Ascending aorta (tissue), 2 donors: Measurements from ENCODE around the gene LGI2. TPM values are rescaled to one million over a fixed set of nuclear protein-coding genes. Genes with fewer than 3 reads are reported as not detected.
"Not testable (repeated sequence)": the region's sequence is repeated elsewhere in the genome, so short reads cannot be mapped to it uniquely, and the experiment has no call there.

Experiments used
- DNase-seq, 2 donors: peaks; one replicate each; pipeline ENCODE4 v3.0.0-alpha.2; 2019; ENCODE audit warnings: low spot score in 2 of 2
- H3K27ac ChIP-seq, 2 donors: fragments of 200-600 bp; sonication (generic); one replicate each; pipeline ENCODE4 v1.5.1; 2016 to 2017; ENCODE audit warnings: mild to moderate bottlenecking in 1 of 2
- H3K27me3 ChIP-seq: fragments of 200-600 bp; sonication (generic); one replicate; pipeline ENCODE4 v1.5.1; 2017
- H3K36me3 ChIP-seq, 2 donors: fragments of 200-600 bp; sonication (generic); one replicate each; pipeline ENCODE4 v1.5.1; 2016
- H3K4me1 ChIP-seq, 2 donors: fragments of 200-600 bp; sonication (generic); one replicate each; pipeline ENCODE4 v1.5.1; 2016 to 2017; ENCODE audit warnings: mild to moderate bottlenecking in 1 of 2
- H3K4me3 ChIP-seq, 2 donors: fragments of 200-600 bp; sonication (generic); one replicate each; pipeline ENCODE4 v1.5.1; 2016 to 2017; ENCODE audit warnings: mild to moderate bottlenecking in 1 of 2
- H3K9me3 ChIP-seq, 2 donors: fragments of 200-600 bp; sonication (generic); one replicate each; pipeline ENCODE4 v1.5.1; 2016
- CTCF ChIP-seq, 3 experiments: fragments of 200-600 bp in 2 of 3; fragments of 450-650 bp in 1 of 3; sonication (generic) in 2 of 3; IDR thresholded peaks; one replicate each; pipeline ENCODE4 v1.5.1; 2016 to 2019; ENCODE audit warnings: antibody characterized with exemption in 3 of 3, mild to moderate bottlenecking in 1 of 3, moderate library complexity in 1 of 3
- intact Hi-C: fragments of 100-400 bp; cut with DNase I; formaldehyde crosslinking; loops from one replicate; pipeline ENCODE4 v1.15.1; 2023
- total RNA-seq: library from RNA; depleted of rRNA; stranded (reverse); fragments of >200 nt; gene quantifications from one replicate; pipeline ENCODE4 v1.1.0, GENCODE V29; 2016

Gene LGI2
- total RNA-seq, 1 donor from 2014 or later, result 2.2 TPM

GRCh38 chr4:25059791-25060190, 29.0 kb upstream of the LGI2 start:
- Histone ChIP-seq H3K9me3 (no peaks in the 10 kb centered on the region), H3K4me1 (peaks cover 0 to 7% of the 10 kb centered on the region in 2 donors), H3K36me3 (no peaks in the 10 kb centered on the region), H3K27me3 (no peaks in the 10 kb centered on the region), H3K27ac (peak overlapping the region; percentile 77), H3K4me3 (no peak overlapping the region)
- intact Hi-C loops, result loop anchor here (5.0 kb wide), 3 partner anchors 77 to 277 kb away; partner anchors contain the start of gene SOD3
- DNase-seq, result no peak
- no peak for TF ChIP-seq CTCF (IDR thresholded peaks at IDR 0.05)

GRCh38 chr4:25058796-25059195, 28.1 kb upstream of the LGI2 start:
- Histone ChIP-seq H3K4me1 (peaks cover 0 to 7% of the 10 kb centered on the region in 2 donors), H3K27me3 (no peaks in the 10 kb centered on the region), H3K4me3 (no peak overlapping the region), H3K36me3 (no peaks in the 10 kb centered on the region), H3K27ac (no peak overlapping the region), H3K9me3 (no peaks in the 10 kb centered on the region)
- intact Hi-C loops, result no loop called here
- no peak for TF ChIP-seq CTCF (IDR thresholded peaks at IDR 0.05)
- peak in 1 of 2 donors; percentile 11 for DNase-seq

- TF ChIP-seq CTCF (IDR thresholded peaks at IDR 0.05), result no peak
- intact Hi-C loops, result no loop called here
- no peak overlapping the region for H3K27ac ChIP-seq
- DNase-seq, result no peak
- no peaks in the 10 kb centered on the region for H3K36me3 ChIP-seq
- H3K9me3 ChIP-seq, result no peaks in the 10 kb centered on the region
- no peaks in the 10 kb centered on the region for H3K27me3 ChIP-seq
- no peak overlapping the region for H3K4me3 ChIP-seq
- H3K4me1 ChIP-seq, result peaks cover 0 to 7% of the 10 kb centered on the region in 2 donors
Observed at GRCh38 chr4:25057299-25057698, 26.6 kb upstream of the LGI2 start.

GRCh38 chr4:25052037-25052436, 21.3 kb upstream of the LGI2 start:
- intact Hi-C loops, DNase-seq, H3K27ac ChIP-seq, H3K36me3 ChIP-seq, H3K4me3 ChIP-seq, H3K27me3 ChIP-seq, H3K9me3 ChIP-seq, H3K4me1 ChIP-seq: not testable (repeated sequence)

GRCh38 chr4:25051534-25051933, 20.8 kb upstream of the LGI2 start:
- no peak for TF ChIP-seq CTCF (IDR thresholded peaks at IDR 0.05)
- Histone ChIP-seq H3K27ac (no peak overlapping the region), H3K4me3 (no peak overlapping the region)

GRCh38 chr4:25050370-25051078, 19.8 kb upstream of the LGI2 start:
- no peaks in the 10 kb centered on the region for H3K4me1 ChIP-seq
- no peak overlapping the region for H3K27ac ChIP-seq
- H3K27me3 ChIP-seq, result no peaks in the 10 kb centered on the region

More at GRCh38 chr4:25051534-25051933, 20.8 kb upstream of the LGI2 start:
- Histone ChIP-seq H3K27me3 (no peaks in the 10 kb centered on the region), H3K36me3 (no peaks in the 10 kb centered on the region), H3K4me1 (no peaks in the 10 kb centered on the region), H3K9me3 (no peaks in the 10 kb centered on the region)
- intact Hi-C loops, result no loop called here
- no peak for DNase-seq

More at GRCh38 chr4:25050370-25051078, 19.8 kb upstream of the LGI2 start:
- DNase-seq, result no peak
- TF ChIP-seq CTCF (IDR thresholded peaks at IDR 0.05), result no peak
- intact Hi-C loops, result no loop called here
- Histone ChIP-seq H3K36me3 (no peaks in the 10 kb centered on the region), H3K9me3 (no peaks in the 10 kb centered on the region), H3K4me3 (no peak overlapping the region)
